Fibroblast of skin of abdomen (primary cell): Measurements from ENCODE around the gene KRTAP10-7. TPM values are rescaled to one million over a fixed set of nuclear protein-coding genes. Genes with fewer than 3 reads are reported as not detected.
"Not testable (repeated sequence)": the region's sequence is repeated elsewhere in the genome, so short reads cannot be mapped to it uniquely, and the experiment has no call there.

Experiments used
- DNase-seq: peaks from one replicate; pipeline ENCODE4 v3.0.0-alpha.2; 2013
- polyA plus RNA-seq, 2 experiments: library from polyadenylated mRNA; unstranded; fragments of 120-200 nt; gene quantifications; one replicate each; pipeline ENCODE4 v1.2.1, GENCODE V29; 2013; ENCODE audit not compliant: insufficient read length in 2 of 2

KRTAP10-7 gene, protein sequence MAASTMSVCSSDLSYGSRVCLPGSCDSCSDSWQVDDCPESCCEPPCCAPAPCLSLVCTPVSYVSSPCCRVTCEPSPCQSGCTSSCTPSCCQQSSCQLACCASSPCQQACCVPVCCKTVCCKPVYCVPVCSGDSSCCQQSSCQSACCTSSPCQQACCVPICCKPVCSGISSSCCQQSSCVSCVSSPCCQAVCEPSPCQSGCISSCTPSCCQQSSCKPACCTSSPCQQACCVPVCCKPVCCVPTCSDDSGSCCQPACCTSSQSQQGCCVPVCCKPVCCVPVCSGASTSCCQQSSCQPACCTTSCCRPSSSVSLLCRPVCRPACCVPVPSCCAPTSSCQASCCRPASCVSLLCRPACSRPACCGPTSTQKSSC
- polyA plus RNA-seq (2013, experiment 1 of 2; ENCODE audit: insufficient read length): not detected
- polyA plus RNA-seq (2013, experiment 2 of 2; ENCODE audit: insufficient read length): not detected

DNA sequence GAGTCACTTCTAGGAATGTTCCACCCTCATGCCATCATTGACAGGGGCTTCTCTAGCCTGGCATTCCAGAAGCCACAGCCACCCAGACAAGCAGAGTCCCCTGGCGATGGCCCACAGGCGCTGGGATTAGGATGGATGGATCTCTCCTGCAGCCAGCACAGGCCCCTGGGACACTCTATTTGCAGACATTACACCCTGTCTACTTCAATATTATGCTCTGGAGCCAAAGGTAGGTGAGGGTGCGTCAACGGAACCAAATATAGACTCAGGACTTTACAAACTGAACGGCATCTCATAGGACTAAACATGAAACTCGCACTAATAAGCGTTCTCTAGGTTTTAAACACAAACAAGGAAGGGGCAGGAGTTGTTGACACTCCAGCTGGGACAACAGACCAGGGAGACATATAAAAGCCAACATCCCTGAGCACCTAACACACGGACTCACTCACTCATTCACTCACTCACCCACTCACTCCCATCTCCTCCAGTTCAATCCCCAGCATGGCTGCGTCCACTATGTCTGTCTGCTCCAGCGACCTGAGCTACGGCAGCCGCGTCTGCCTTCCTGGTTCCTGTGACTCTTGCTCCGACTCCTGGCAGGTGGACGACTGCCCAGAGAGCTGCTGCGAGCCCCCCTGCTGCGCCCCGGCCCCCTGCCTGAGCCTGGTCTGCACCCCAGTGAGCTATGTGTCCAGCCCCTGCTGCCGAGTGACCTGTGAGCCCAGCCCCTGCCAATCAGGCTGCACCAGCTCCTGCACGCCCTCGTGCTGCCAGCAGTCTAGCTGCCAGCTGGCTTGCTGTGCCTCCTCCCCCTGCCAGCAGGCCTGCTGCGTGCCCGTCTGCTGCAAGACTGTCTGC, at the start of gene KRTAP10-7:
TSS of gene KRTAP10-7 (plus strand) at position 480 of the 861 bp plus-strand sequence. CDS start at position 505, 25 bp downstream.
- not testable (repeated sequence) for DNase-seq

DNA sequence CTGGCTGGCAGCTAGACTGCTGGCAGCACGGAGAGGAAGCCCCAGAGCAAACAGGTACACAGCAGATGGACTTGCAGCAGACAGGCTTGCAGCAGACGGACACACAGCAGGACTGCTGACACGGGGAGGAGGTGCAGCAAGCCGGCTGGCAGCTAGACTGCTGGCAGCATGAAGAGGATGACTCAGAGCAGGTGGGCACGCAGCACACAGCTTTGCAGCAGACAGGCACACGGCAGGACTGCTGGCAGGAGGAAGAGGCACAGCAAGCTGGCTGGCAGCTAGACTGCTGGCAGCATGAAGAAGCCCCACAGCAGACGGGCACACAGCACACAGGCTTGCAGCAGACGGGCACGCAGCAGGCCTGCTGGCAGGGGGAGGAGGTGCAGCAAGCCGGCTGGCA, 49.6 kb upstream of the KRTAP10-7 start:
- DNase-seq: no peak

DNA sequence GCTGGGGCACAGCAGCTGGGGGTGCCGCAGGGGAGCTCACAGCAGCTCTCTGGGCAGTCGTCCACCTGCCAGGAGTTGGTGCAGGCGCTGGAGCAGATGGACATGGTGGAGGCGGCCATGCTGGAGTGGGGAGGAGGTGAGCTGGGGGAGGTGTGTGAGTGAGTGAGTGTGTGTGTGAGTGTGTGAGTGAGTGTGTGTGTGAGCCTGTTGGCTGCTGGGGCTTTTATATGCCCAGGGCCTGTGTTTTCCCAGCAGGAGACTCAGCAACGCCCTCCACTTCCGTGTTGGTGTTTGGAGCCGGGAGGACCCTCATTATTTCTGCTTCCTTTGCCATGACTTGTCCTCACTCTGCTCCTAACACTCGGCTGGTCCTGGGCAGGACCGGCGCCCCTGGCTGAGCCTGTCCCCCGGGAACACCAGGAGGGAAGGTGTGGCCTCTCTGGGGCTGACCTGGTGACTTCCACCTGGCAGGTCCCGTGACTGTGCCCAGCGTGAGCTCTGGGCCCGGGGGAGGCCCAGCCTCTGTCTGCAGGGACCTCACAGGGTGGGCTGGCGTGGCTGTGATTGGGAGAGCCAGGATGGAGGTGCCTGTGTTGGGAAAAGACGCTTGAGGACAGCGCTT, 48.9 kb upstream of the KRTAP10-7 start, which contains the start of gene KRTAP10-2:
TSS of gene KRTAP10-2 (minus strand) at position 166 of the 622 bp plus-strand sequence. CDS start at position 119, 47 bp downstream.
- no peak for DNase-seq

- DNase-seq: no peak
These were observed 48.3 kb upstream of the KRTAP10-7 start for GRCh38 chr21:44552136-44552535.

DNA sequence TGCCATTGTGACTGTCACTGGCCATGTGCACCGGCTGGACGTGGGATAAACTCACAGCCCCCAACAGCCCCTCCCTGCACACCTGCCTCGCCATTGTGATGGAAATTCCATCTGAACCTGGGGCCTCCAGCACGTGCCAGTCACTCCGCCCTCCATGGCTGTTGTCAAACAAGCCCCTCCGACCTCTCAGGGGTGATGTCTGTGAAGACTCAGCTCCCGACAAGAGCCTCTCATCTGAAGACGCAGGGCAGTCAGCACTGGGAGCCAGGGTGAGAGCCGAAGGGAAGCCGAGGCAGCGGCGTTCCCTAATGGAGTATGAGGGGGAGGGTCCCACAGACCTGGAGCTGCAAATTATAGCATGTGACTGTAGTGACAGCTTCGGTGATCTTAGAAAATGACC, 47.7 kb upstream of the KRTAP10-7 start:
- DNase-seq: no peak

- DNase-seq: no peak
These were observed 45.1 kb upstream of the KRTAP10-7 start for GRCh38 chr21:44555200-44555875.

DNA sequence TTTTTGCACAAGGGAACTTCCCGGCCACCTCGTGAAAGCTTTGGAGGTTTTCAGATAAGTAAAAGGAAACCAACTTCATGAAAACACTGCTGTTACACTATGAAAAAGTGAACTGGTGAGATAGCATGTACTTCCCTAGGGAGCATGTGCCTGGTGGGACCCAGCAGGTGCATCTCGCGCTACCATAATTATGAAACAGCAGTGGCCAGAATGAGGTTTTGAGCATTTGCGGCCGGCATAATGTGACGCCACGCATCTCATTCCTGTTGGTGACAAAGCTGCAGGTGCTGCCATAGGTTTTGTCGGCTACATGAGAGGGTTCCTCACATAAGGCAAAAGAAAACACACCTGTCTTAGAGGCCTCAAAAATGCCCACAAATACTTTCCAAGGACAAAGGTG, 43.5 kb upstream of the KRTAP10-7 start:
- DNase-seq: no peak

- no peak for DNase-seq
These were observed 42.7 kb upstream of the KRTAP10-7 start for GRCh38 chr21:44557491-44558328.

- DNase-seq: not testable (repeated sequence)
These were observed 42.1 kb upstream of the KRTAP10-7 start for GRCh38 chr21:44558329-44558675.

GRCh38 chr21:44558695-44559094, 41.7 kb upstream of the KRTAP10-7 start, which contains the start of gene KRTAP10-3:
Gene KRTAP10-3, minus strand, starts transcription at chr21:44558795. Its CDS starts 80 bp downstream, at chr21:44558715.
- no peak for DNase-seq

DNA sequence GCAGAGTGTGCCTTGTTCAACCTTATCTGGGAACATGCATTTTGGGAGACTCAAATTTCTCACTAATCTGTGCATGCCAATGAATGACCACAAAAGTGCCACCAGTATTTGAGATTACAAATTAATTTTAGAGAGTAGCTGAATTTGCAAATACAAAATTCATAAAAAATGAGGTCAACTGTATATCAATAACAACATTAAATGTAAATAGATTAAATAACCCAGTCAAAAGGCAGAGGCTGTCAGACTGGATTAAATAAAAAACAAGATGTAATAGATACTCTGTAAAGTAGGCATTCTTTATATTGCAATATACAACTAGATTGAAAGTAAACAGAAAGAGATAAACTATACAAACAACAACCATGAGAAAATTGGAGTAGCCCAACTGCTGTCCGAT, 36.3 kb upstream of the KRTAP10-7 start:
- DNase-seq: no peak

GRCh38 chr21:44564886-44565598, 35.4 kb upstream of the KRTAP10-7 start:
- no peak for DNase-seq

- no peak for DNase-seq
These were observed 34.0 kb upstream of the KRTAP10-7 start for GRCh38 chr21:44566403-44566802.

DNA sequence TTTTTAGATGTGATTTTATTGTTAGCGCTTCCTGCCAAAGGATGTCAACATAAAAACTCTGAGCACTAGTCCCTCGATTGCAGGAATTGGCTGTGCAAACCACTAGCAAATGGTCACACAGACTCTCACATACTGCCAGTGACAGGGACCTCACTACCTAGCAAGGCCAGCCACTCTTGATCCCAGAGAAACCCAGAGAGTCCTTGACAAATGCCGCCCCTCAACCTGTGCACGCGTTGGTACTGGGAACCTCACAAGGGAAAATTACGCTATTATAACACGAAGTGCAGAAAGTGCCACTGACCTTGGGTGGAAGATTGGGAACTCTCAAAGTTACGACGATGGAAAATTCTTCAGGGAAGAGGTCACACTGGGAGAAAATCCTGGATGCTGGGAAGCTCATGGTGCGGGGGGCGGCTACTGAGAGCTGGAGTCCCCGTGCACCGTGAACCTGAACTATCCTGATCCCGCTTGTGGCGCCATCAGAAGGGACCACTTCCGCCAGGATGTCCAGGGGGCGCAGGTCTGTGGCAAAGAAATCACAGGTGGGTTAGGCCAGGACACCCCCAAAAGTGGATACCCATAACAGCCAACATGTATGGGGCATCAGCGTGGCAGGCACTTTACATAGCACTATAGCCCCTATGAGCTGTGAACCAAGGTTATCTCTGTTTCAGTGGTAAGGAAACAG, 32.8 kb upstream of the KRTAP10-7 start:
- DNase-seq: no peak

GRCh38 chr21:44568261-44568660, 32.1 kb upstream of the KRTAP10-7 start:
- DNase-seq: no peak

DNA sequence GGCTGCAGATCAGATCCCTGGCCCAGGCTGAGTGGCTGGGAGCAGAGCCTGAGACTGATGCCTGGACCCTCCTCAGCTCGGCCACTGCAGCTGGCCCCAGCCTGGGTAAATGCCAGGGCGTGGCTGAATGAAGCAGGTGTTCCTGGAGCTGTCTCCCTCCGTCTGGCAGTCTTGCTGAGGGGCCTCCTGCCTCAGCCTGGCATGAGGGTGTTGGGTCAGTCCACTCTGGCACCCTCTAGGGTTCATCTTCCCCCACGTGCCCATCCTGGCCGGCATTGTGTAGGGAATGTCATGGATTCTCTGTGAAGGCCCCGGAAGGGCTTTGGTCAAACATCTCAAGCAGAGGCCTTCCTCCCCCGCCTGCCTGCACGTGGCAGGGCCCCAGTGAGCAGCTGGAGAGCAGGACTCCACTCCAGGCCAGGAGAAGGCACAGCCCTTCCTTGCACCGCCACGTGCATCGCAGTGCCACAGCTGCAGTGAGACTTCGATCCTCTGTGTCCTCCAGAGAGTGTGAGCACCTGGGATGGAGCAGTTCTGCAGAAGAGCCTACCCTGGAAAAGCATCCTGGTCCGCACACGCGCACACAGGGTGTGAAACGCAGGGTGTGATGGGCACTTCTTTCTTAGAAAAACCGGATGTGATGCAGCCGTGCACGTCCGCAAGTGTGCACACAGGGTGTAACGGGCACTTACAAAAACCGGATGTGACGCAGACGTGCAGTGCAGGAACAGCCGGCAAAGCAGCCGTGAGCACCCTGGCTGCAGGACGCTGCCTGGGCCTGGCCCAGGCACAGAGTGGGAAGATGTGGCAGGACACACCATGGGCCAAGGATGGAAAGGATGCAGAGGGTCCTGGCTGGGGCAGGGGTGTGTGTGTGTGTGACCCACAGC, 31.5 kb upstream of the KRTAP10-7 start:
- no peak for DNase-seq

- DNase-seq: no peak
These were observed 30.4 kb upstream of the KRTAP10-7 start for GRCh38 chr21:44569861-44570517.

DNA sequence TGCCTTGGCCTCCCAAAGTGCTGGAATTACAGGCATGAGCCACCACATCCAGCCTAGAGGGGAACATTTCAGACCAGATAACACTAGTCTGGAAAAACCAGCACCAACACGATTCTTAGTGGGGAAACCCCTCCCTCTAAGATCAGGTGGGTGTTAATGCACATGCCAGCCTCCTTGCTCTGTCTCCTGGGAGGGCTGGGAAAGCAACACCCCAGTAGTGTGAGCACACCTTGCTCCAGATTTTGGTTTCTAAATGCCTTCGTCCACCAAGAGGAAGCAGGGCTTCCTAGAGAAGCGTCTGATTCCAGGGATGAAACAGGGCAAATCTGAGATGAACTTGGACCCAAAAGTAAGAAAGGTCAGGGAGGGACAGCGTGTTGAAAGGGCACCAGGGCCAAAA, 29.1 kb upstream of the KRTAP10-7 start:
- no peak for DNase-seq
